Measurements from ENCODE around the gene MRPL23.

The MRPL23 gene

DNA sequence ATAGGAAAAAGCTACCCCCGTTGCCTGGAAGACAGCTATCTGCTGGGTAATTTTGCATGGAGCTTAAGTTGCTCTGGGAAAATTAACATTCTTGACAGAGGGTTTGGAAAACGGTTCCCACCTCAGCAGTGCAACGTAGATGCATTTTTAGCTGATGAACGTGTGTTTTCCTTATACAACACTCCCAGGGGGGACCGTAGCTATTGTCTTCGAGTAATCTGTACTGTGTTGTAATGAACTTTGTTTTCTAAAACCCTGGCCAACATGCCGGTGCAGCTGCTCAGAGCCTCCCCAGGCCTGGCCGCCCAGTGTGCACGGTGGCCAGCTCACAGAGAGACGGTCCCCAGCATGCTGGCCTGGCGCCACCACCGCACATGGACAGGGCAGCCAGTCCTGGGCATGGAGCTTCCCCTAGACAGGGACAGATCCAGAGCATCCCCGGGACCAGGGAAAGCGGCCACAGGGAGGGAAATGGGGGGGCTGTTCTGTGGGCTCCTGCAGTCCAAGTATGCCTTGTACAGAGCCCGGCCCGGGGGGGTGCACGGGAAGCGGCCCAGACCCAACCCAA, 25.5 kb upstream of the MRPL23 start:
- no peak for DNase-seq

DNA sequence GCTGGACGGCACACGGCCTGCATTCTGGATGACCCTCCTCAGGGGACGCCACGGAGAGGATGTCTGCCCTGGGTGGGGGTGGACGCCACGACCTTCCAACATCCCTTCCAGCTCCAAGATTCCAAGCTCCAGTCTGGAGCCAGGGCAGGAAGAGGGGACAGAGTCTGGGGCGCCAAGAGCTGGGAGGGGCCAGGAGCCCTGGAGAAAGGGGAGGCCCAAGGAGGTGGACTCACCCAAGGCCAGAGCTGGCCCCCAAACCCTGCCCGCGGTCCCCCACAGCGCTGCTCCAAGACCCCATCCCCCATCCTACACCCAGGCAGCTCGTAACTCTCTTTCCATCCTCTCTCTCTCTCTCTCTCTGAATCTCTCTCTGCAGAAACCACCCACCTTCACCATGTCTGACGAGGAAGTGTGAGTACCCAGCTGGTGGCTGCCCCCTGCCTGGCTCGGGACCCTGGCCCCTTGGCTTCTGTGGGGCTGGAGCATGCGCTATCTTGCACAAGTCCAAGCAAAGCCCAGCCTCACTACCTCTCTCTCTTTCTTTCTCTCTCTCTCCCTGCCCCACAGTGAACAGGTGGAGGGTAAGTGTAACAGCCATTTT, 24.6 kb upstream of the MRPL23 start:
- DNase-seq, result no peak

DNA sequence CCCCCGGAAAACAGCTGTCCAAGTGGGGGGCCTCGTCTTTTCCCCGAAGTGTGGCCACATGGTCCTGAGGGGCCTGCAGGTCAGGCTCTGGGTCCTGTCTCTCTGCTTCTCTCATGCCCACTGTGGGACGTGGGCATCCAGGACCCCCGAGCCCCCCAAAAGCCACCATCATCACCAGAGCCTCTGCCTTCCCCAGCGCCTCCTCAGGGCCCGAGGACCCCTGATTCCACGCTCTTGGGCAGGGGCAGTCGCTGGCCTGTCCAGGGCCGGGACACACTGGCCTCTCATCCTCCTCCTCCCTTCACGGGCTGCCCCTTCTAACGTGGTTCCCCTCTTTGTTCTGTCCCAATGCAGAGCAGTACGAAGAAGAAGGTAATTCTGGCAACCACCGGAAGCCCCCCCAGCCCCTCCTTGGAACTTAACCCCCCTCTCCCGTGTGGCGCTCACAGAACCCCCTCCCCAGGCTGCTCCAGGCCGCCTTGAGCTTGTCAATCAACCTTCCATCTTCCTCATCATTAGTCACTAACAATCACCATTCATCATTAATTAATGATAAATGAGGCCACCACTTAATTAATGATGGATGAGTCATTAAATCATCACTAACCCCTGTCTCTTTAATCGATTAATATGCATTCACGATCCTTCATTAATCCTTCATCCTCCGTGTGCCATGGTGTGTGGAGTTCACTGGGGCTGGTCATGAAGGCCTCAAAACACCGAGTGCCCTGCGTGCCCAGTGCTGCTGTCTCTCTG, 23.8 kb upstream of the MRPL23 start:
- no peak for DNase-seq

GRCh38 chr11:1924181-1924580, 23.0 kb upstream of the MRPL23 start:
- DNase-seq, result no peak

- DNase-seq, result no peak
These were observed 22.3 kb upstream of the MRPL23 start for GRCh38 chr11:1924646-1925372.

GRCh38 chr11:1925373-1926155, 21.6 kb upstream of the MRPL23 start:
- no peak for DNase-seq

DNA sequence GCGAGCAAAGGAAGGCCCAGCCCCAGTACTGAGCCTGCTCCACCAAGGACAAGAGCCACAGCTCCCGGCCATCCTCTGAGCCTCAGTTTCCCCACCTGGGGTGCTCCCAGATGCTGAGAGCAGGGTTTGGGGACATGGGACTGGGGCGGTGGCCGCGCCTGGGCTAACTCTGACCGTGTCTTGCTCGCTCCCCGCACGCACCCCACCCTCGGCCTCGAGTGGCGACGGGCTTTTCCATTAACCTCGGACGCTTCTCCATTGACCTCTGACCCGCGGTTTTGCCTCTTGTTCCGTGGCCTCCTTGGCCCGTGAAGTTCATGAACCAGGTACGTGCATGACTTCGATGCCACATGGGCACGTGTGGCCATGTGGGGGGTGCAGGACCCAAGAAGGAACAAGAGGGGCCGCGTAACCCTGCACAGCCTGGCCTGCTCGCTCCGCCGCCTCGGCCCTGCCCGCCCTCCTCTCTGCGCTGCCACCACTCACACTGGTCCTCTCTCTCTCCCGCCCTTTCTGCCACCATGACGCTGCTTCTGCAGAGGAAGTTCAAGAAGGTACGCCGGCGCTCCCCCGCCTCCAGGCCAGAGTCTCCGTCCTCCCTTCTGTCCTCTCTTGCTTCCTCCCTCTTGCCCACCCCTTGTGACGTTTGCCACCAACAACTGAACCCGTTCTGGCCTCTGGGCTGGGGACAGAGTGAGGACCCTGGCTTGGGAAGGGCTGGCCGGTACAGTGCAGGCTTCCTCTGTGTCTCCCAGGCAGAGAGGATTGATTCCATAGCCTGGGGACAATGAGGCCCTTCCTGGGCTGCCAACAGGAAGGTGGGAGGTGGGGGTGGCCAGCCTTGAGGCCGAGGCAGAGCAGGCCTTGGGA, 20.7 kb upstream of the MRPL23 start:
- DNase-seq, result peak; percentile 52 to 54

DNA sequence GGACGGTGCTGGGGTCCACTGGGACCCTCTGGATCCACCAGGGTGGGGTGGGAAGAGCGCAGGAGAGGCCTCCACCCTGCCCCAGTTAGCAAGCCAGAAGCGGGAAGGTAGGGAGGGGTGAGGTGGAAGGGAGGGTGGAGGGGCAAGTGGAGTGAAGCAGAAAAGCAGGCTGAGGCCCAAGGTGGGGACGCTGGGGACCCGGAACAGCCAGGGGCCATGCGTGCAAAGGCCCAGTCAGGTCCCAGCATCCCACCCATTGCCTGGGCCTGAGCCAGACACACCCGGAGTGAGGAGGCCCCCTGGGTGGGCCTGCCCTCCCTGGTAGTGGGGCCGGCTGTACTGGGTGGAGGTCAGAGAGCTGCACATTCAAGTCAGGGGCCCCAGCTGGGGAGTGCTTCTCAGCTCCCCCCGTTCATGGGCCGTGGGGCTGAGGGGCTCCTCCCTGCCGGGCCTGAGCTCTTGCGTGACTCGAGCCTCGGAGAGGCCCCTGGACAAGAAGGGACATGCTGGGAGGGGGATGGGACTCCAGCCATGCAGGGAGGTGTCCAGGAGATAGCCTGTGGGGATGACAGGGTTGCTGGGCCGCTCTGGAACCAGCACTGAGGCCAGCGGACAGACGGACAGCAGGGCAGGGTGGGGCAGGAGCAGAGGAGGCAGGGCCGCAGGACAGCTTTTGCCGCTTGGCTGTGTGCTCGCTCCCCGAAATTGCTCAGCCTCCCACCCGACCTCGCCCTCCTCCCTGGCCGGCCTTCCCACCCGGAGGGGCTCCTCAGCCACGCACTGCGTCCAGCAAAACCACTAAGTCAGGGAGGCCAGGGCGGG, 19.9 kb upstream of the MRPL23 start:
- no peak for DNase-seq

GRCh38 chr11:1927848-1928469, 19.2 kb upstream of the MRPL23 start:
- no peak for DNase-seq

- no peak for DNase-seq
These were observed 18.7 kb upstream of the MRPL23 start for GRCh38 chr11:1928470-1928890.

GRCh38 chr11:1928891-1929541, 18.1 kb upstream of the MRPL23 start:
- no peak for DNase-seq

DNA sequence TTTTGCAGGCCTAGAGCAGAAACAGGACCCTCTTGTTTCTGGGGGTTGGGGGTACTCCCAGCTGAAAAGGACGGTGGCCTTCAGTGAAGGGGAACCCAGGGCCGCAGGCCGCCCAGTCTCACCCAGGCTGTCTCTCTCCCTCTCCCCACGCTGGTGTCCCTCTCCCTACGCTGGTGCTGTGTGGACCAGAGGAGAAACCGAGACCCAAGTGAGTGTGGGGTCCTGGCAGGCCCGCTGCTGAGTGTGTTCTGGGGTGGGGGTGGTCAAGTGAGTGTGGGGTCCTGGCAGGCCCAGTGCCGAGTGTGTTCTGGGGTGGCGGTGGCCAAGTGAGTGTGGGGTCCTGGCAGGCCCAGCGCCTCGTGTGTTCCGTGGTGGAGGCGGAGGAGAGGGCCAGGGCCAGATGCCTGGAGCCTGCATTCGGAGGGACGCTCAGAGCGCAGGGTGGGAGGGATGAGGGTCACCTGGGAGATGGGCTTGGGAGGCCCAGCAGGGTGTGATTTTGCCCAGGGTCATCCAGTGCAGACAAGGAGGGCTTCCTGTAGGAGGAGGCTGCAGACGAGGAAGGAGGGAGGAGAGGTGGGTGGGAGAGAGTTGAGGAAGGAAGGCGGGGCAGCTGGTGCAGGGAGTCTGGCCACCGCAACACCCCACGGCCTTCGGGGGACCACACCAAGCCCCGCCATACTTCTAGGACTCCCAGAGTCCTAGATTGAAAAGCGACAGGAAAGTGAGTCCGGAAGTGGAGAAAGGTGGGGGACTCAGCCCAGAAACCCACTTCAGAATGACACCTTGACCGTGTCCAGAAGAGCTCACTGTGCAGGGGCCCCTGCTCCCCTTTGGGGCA, 17.3 kb upstream of the MRPL23 start:
- no peak for DNase-seq

DNA sequence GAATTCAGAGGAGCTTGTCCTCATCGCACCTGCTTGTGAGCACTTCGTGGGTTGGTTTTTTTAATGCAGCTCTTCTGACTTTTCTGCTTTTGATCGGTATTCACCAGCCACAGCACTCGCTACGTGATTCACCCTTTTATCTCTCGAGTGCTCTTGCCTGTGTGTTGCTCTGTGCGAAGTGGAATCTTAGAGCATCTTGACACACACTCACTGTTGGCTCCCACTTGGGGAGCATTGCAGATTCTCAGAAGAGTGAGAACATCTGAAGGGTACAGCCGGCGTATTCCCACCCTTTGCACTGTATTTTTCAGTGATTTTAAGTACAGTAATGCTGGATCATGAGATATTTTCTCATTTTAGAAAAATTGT, 16.7 kb upstream of the MRPL23 start:
- no peak for DNase-seq

GRCh38 chr11:1931341-1932104, 15.6 kb upstream of the MRPL23 start:
- DNase-seq, result no peak

GRCh38 chr11:1932105-1932480, 15.0 kb upstream of the MRPL23 start:
- DNase-seq, result no peak

DNA sequence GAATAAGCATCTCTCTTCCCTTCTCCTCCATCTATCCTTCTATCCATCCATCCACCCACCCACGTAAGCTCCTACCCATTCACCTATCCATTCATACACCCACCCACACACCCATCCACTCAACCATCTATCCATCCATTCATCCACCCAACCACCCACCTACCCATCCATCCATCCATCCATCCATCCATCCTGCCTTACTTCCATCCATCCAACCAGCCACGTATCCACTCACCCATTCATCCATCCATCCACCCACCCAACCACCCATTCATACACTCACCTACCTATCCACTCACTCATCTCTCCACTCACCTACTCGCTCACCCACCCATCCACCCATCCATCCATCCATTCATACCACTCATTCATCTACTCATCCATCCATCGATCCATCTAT, 14.5 kb upstream of the MRPL23 start:
- no peak for DNase-seq

GRCh38 chr11:1933416-1934334, 13.5 kb upstream of the MRPL23 start:
- DNase-seq, result no peak
